HCT116 (cell line): ENCODE data around the gene CDH4. TPM values are rescaled to one million over a fixed set of nuclear protein-coding genes. Genes with fewer than 3 reads are reported as not detected.

Experiments used
- ATAC-seq: fragments of 200-7000 bp; cut with Tn5 transposase; 2 replicates; pipeline ENCODE4 v1.9.1; 2020; ENCODE audit warnings: mild to moderate bottlenecking, moderate library complexity
- BruUV-seq: library from RNA; stranded (reverse); fragments of 400-500 nt; replicated peaks from 2 replicates; lab custom pipeline; 2021; lab: Mats Ljungman, UMichigan
- CTCF ChIA-PET: fragments of 300-600 bp; sonication (Branson Sonifier 250); formaldehyde crosslinking; loops from one replicate; lab custom pipeline; 2021; ENCODE audit warnings: antibody characterized with exemption; lab: Charles Lee
- POLR2A ChIA-PET: fragments of 300-600, 350-600 bp; sonication (Branson Sonifier 250); formaldehyde crosslinking; loops from one replicate; lab custom pipeline; 2021; ENCODE audit warnings: antibody characterized with exemption; lab: Charles Lee
- RAD21 ChIA-PET, 2 experiments: fragments of 300-600 bp; sonication (Branson Sonifier 250); formaldehyde crosslinking; loops; one replicate each; lab custom pipeline; 2023; ENCODE audit warnings: low total read pairs in 2 of 2; ENCODE audit not compliant: uncharacterized antibody in 2 of 2, unreplicated experiment in 2 of 2, low non-redundant PET in 1 of 2; lab: Charles Lee
- DNase-seq: peaks from one replicate; pipeline ENCODE4 v3.0.0-alpha.2; 2010; ENCODE audit warnings: low read depth, low spot score
- H2AFZ ChIP-seq: fragments of 200-600 bp; shearing (Covaris generic), sonication (generic); 2 replicates; pipeline ENCODE4 v1.6.1; 2017; ENCODE audit warnings: low read depth, mixed run types, mixed read lengths, antibody characterized with exemption, low read length; ENCODE audit not compliant: poor library complexity, severe bottlenecking
- H3K27ac ChIP-seq: 2 replicates; pipeline ENCODE4 v1.5.1; 2012; ENCODE audit warnings: low read depth, low read length
- H3K27me3 ChIP-seq: fragments of 200-600 bp; sonication (generic); 2 replicates; pipeline ENCODE4 v1.6.1; 2016; ENCODE audit warnings: mixed run types, low read length, mixed read lengths; ENCODE audit not compliant: insufficient read depth
- H3K36me3 ChIP-seq, 2 experiments: fragments of 200-500 bp in 1 of 2; fragments of 200-600 bp in 1 of 2; sonication (Bioruptor generic) in 1 of 2; sonication (generic) in 1 of 2; 2 replicates each; pipeline versions ENCODE4 v1.5.1 to v1.6.1; 2014 to 2016; ENCODE audit warnings: low read length in 2 of 2, inconsistent platforms in 1 of 2, mixed read lengths in 1 of 2, mixed run types in 1 of 2; ENCODE audit not compliant: insufficient read depth in 2 of 2, control insufficient read depth in 1 of 2
- H3K4me1 ChIP-seq, 2 experiments: fragments of 200-600 bp in 1 of 2; sonication (generic) in 1 of 2; 2 replicates each; pipeline versions ENCODE4 v1.5.1 to v1.6.1; 2012 to 2017; ENCODE audit warnings: low read length in 2 of 2, inconsistent platforms in 1 of 2, mild to moderate bottlenecking in 1 of 2, mixed read lengths in 1 of 2, mixed run types in 1 of 2, moderate library complexity in 1 of 2; ENCODE audit not compliant: insufficient read depth in 2 of 2, control insufficient read depth in 1 of 2
- H3K4me2 ChIP-seq: fragments of 200-600 bp; sonication (generic); 2 replicates; pipeline ENCODE4 v1.6.1; 2017; ENCODE audit warnings: mixed run types, low read length, mixed read lengths
- H3K4me3 ChIP-seq, 2 experiments: fragments of 200-600 bp in 1 of 2; sonication (generic) in 1 of 2; replicated peaks in 1 of 2; 2 replicates each; pipeline ENCODE4 v1.5.1; 2011 to 2016; ENCODE audit warnings: low read length in 2 of 2, control low read depth in 1 of 2, low read depth in 1 of 2, mild to moderate bottlenecking in 1 of 2, mixed read lengths in 1 of 2, mixed run types in 1 of 2
- H3K79me2 ChIP-seq: fragments of 200-600 bp; sonication (generic); 2 replicates; pipeline ENCODE4 v1.6.1; 2017; ENCODE audit warnings: mild to moderate bottlenecking, mixed run types, low read length, moderate library complexity, mixed read lengths; ENCODE audit not compliant: insufficient read depth
- H3K9ac ChIP-seq: fragments of 200-600 bp; sonication (generic); 2 replicates; pipeline ENCODE4 v1.6.1; 2016; ENCODE audit warnings: low read length, mixed read lengths
- H3K9me2 ChIP-seq: fragments of 200-600 bp; sonication (generic), shearing (Covaris generic); 2 replicates; pipeline ENCODE4 v1.6.1; 2017; ENCODE audit warnings: mixed run types, mild to moderate bottlenecking, moderate library complexity; ENCODE audit not compliant: insufficient read depth
- H3K9me3 ChIP-seq, 2 experiments: fragments of 200-500 bp in 1 of 2; fragments of 200-600 bp in 1 of 2; sonication (Bioruptor generic) in 1 of 2; sonication (generic) in 1 of 2; 2 replicates each; pipeline ENCODE4 v1.6.1; 2014 to 2017; ENCODE audit warnings: low read length in 2 of 2, mixed read lengths in 2 of 2, inconsistent platforms in 1 of 2, low read depth in 1 of 2, mild to moderate bottlenecking in 1 of 2, mixed run types in 1 of 2, moderate library complexity in 1 of 2; ENCODE audit not compliant: control insufficient read depth in 1 of 2, insufficient read depth in 1 of 2
- H4K20me1 ChIP-seq: fragments of 200-600 bp; sonication (generic), shearing (Covaris generic); 2 replicates; pipeline ENCODE4 v1.6.1; 2017; ENCODE audit warnings: mixed run types, mild to moderate bottlenecking, moderate library complexity; ENCODE audit not compliant: insufficient read depth
- CBX3 ChIP-seq: IDR thresholded peaks from 2 replicates; pipeline ENCODE4 v1.6.1; 2012; ENCODE audit warnings: low read depth
- CEBPB ChIP-seq: IDR thresholded peaks from 2 replicates; pipeline ENCODE4 v1.6.1; 2012; ENCODE audit warnings: low read depth
- EGR1 ChIP-seq: IDR thresholded peaks from 2 replicates; pipeline ENCODE4 v1.6.1; 2012; ENCODE audit warnings: low read depth
- ELF1 ChIP-seq: IDR thresholded peaks from 2 replicates; pipeline ENCODE4 v1.6.1; 2012; ENCODE audit warnings: low read depth, borderline replicate concordance
- EZH2 ChIP-seq: fragments of 200-600 bp; sonication (generic); IDR thresholded peaks from 2 replicates; pipeline ENCODE4 v1.6.1; 2017; ENCODE audit warnings: antibody characterized with exemption, mixed run types
- EZH2phosphoT487 ChIP-seq: fragments of 200-600 bp; IDR thresholded peaks from 2 replicates; pipeline ENCODE4 v1.6.1; 2018; ENCODE audit warnings: antibody characterized with exemption, borderline replicate concordance
- JUND ChIP-seq: IDR thresholded peaks from 2 replicates; pipeline ENCODE4 v1.6.1; 2012
- POLR2AphosphoS5 ChIP-seq: IDR thresholded peaks from 2 replicates; pipeline ENCODE4 v1.6.1; 2011; ENCODE audit warnings: mild to moderate bottlenecking, low read depth, low read length, moderate library complexity
- RAD21 ChIP-seq: IDR thresholded peaks from 2 replicates; pipeline ENCODE4 v1.6.1; 2012; ENCODE audit warnings: low read depth, mild to moderate bottlenecking
- SIN3A ChIP-seq: IDR thresholded peaks from 2 replicates; pipeline ENCODE4 v1.6.1; 2012; ENCODE audit warnings: low read depth
- SP1 ChIP-seq: IDR thresholded peaks from 2 replicates; pipeline ENCODE4 v1.6.1; 2012; ENCODE audit warnings: low read depth
- intact Hi-C: fragments of 100-400 bp; cut with micrococcal nuclease; formaldehyde crosslinking; loops from 2 replicates; pipeline ENCODE4 v1.10.0; 2022
- total RNA-seq: library from RNA; stranded (reverse); gene quantifications from one replicate; pipeline ENCODE4 v1.2.1, GENCODE V29; 2021; ENCODE audit not compliant: unreplicated experiment
- TF ChIP-seq, protein P1 (sequence below): IDR thresholded peaks from 2 replicates; pipeline ENCODE4 v1.6.1; 2012
- TF ChIP-seq, protein P2 (sequence below), 3 experiments: fragments of 200-600 bp in 1 of 3; sonication (generic) in 1 of 3; IDR thresholded peaks in 2 of 3; conservative IDR thresholded peaks in 1 of 3; 2 replicates each; pipeline ENCODE4 v1.5.1; 2012 to 2017; ENCODE audit warnings: low read depth in 2 of 3, low read length in 2 of 3, antibody characterized with exemption in 1 of 3, borderline replicate concordance in 1 of 3, control low read depth in 1 of 3, mild to moderate bottlenecking in 1 of 3, mixed read lengths in 1 of 3, mixed run types in 1 of 3, moderate library complexity in 1 of 3; ENCODE audit not compliant: insufficient read depth in 1 of 3

CDH4 gene
- total RNA-seq, 1 experiment from 2014 or later = not detected

DNA sequence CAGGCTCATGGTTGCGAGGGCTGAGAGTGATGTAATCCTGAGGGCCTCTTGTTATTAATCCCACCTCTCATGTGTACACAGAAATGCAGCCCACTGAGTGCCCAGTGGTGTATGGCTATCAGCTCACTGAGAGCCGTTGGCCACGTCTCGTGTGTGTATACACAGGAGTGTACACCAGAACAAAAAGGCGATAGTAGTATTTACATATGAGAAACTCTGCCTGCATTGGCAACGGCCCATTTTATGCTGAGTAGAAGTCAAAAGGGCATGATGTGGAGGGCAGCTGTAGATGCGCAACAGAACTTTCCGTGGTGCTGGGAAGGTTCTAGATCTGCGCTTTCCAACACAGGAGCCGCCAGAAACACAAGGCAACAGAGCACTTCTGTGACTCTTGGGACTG lies 28.9 kb upstream of the CDH4 start:
- H3K9ac ChIP-seq = no peak overlapping the region
- RAD21 ChIA-PET = no interaction called here
- H3K27me3 ChIP-seq = no peaks in the 10 kb centered on the region
- peaks cover 3 to 31% of the 10 kb centered on the region in 2 experiments; a peak in 2 of 4 replicates for H3K9me3 ChIP-seq
- intact Hi-C loops = no loop called here
- no peak for ATAC-seq
- no peaks in the 10 kb centered on the region for H3K79me2 ChIP-seq
- H2AFZ ChIP-seq = no peak overlapping the region
- H3K4me2 ChIP-seq = no peak overlapping the region
- H3K36me3 ChIP-seq = no peaks in the 10 kb centered on the region
- no peaks in the 10 kb centered on the region for H4K20me1 ChIP-seq
- DNase-seq = no peak
- no peak overlapping the region for H3K27ac ChIP-seq
- TF ChIP-seq EZH2 (no peak), EGR1 (no peak), JUND (no peak), EZH2phosphoT487 (no peak), RAD21 (no peak), SP1 (no peak)
- TF ChIP-seq, protein P1, sequence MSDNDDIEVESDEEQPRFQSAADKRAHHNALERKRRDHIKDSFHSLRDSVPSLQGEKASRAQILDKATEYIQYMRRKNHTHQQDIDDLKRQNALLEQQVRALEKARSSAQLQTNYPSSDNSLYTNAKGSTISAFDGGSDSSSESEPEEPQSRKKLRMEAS = no peak
- BruUV-seq = no TSS peak
- H3K4me3 ChIP-seq = no peak overlapping the region
- POLR2A ChIA-PET = no interaction called here
- H3K4me1 ChIP-seq = no peaks in the 10 kb centered on the region
- H3K9me2 ChIP-seq = no peaks in the 10 kb centered on the region
- CTCF ChIA-PET = no interaction called here

DNA sequence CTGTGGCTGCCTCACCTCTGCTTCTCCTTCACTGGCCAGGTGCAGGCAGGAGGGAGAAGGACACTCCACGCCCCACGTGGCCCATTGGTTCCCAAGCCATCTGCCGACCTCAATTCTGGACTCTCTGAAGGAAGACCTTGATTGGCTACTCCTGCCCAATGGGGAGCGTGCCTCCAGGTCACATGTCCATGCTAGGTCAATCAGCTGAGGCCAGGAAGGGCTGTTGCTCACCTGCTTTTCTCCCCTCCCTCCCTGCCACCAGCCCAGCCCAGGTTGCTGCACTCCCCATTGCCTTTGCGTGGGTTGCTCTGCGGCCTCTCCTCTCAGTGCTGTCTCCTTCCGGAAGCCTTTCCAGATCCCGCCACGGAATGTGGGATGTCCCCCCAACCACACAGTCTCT lies 21.9 kb upstream of the CDH4 start:
- DNase-seq (no peak), ATAC-seq (no peak)
- H2AFZ ChIP-seq = no peak overlapping the region
- no peaks in the 10 kb centered on the region for H3K79me2 ChIP-seq
- H3K4me2 ChIP-seq = no peak overlapping the region
- H3K27ac ChIP-seq = no peak overlapping the region
- no peaks in the 10 kb centered on the region for H3K36me3 ChIP-seq
- no peaks in the 10 kb centered on the region for H3K27me3 ChIP-seq
- H3K9me3 ChIP-seq = peaks cover 7 to 25% of the 10 kb centered on the region in 2 experiments; a peak in 2 of 4 replicates
- no peaks in the 10 kb centered on the region for H4K20me1 ChIP-seq
- TF ChIP-seq JUND = no peak
- TF ChIP-seq CBX3 = no peak
- TF ChIP-seq, protein P2, sequence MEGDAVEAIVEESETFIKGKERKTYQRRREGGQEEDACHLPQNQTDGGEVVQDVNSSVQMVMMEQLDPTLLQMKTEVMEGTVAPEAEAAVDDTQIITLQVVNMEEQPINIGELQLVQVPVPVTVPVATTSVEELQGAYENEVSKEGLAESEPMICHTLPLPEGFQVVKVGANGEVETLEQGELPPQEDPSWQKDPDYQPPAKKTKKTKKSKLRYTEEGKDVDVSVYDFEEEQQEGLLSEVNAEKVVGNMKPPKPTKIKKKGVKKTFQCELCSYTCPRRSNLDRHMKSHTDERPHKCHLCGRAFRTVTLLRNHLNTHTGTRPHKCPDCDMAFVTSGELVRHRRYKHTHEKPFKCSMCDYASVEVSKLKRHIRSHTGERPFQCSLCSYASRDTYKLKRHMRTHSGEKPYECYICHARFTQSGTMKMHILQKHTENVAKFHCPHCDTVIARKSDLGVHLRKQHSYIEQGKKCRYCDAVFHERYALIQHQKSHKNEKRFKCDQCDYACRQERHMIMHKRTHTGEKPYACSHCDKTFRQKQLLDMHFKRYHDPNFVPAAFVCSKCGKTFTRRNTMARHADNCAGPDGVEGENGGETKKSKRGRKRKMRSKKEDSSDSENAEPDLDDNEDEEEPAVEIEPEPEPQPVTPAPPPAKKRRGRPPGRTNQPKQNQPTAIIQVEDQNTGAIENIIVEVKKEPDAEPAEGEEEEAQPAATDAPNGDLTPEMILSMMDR (IDR thresholded peaks at IDR 0.05 in 2 of 3, conservative IDR thresholded peaks at IDR 0.05 in 1 of 3; ENCODE audit: borderline replicate concordance in 1 of 3, insufficient read depth in 1 of 3, low read depth in 2 of 3, low read length in 2 of 3) = no peak
- no peak for TF ChIP-seq ELF1
- no peak for TF ChIP-seq CEBPB
- no peak for TF ChIP-seq POLR2AphosphoS5
- no peak for TF ChIP-seq SIN3A
- ChIA-PET POLR2A (no interaction called here), RAD21 (no interaction called here), CTCF (no interaction called here)
- no peaks in the 10 kb centered on the region for H3K4me1 ChIP-seq
- H3K4me3 ChIP-seq = no peak overlapping the region
- no peak overlapping the region for H3K9ac ChIP-seq
- no TSS peak for BruUV-seq
- H3K9me2 ChIP-seq = no peaks in the 10 kb centered on the region
- intact Hi-C loops = no loop called here
